Measurements from ENCODE around the gene PCP2.

Gene PCP2

DNA sequence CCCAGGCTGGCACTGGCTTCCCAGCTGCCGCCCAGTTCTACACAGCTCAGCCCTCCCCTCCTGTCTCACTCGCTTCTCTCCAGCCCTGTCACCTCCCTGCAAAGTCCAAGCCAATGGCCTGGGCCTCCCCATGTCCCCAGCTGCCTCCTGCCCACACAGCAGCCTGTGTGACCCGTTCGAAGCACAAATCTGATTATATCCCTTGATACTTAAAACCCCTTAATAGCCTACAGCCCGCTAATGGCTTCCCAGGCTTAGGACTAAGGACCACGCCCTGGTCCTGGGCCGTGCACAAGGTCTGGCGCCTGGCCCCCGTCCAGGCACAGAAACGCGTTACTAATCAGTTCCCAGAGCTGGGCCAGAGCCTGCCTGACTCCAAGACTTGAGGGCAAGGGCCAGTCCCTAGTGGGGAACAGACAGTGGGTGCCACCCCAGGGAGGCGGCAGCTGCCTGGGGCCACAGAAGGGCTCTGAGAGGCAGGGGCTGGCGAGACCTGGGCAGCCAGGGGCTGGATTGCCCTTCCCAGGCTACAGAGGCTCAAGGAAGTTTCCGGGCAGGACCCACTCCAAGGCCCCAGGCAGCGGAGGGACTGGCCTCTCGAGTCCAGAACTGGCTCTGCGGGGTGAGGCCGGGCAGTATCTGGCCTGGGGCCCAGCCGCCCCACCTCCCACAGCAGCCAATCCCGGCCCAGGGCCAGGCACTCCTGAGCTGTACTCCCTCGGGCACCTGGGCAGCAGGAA, 14.6 kb downstream of the PCP2 start:
- DNase-seq = no peak

DNA sequence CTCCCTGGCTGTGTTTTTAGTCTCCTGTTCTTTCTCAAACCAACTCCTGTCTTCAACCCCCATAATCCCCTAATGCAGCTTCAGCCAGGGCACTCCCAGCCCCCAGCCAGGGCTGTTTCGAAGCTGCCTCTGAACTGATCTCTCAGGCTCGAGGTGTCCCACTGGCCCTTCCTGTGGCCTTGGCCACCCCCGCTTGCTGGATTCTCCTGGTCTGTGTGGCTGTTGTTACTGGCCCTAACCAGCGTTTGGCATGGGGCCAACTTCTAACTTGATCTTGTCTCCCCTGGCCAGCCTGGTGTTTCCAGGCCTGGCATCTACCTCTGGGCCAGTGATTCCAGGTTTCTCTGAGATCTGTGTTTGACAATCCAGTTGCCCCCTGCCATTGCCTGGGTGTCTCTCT, 15.2 kb downstream of the PCP2 start:
- no peak for DNase-seq

DNA sequence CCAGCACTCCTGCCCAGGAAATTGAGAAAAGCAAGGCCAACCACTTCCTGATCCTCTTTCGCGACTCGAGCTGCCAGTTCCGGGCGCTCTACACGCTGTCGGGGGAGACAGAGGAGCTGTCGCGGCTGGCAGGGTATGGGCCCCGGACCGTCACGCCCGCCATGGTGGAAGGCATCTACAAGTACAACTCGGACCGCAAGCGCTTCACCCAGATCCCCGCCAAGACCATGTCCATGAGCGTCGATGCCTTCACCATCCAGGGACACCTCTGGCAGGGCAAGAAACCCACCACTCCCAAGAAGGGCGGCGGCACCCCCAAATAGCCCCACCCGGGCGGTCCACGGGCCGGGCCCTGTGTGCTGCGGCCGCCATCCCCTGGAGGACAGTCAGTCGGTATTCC, 15.8 kb downstream of the PCP2 start:
- no peak for DNase-seq

DNA sequence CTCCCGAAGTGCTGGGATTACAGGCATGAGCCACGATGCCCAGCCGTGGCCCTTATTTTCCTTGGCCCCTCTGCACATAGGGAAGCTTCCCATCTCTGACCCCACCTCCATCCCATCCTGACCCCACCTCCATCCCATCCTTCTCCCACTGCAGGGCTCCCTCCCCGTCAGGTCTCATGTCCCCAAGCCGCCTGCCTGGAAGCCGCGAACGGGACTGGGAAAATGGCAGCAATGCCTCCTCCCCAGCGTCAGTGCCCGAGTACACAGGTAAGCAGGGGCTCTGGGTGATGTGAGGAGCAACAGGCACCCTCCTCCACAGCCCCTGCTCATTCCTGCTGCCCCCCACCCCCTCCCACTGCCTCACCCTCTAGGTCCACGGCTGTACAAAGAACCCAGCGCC, 16.3 kb downstream of the PCP2 start:
- DNase-seq = no peak

DNA sequence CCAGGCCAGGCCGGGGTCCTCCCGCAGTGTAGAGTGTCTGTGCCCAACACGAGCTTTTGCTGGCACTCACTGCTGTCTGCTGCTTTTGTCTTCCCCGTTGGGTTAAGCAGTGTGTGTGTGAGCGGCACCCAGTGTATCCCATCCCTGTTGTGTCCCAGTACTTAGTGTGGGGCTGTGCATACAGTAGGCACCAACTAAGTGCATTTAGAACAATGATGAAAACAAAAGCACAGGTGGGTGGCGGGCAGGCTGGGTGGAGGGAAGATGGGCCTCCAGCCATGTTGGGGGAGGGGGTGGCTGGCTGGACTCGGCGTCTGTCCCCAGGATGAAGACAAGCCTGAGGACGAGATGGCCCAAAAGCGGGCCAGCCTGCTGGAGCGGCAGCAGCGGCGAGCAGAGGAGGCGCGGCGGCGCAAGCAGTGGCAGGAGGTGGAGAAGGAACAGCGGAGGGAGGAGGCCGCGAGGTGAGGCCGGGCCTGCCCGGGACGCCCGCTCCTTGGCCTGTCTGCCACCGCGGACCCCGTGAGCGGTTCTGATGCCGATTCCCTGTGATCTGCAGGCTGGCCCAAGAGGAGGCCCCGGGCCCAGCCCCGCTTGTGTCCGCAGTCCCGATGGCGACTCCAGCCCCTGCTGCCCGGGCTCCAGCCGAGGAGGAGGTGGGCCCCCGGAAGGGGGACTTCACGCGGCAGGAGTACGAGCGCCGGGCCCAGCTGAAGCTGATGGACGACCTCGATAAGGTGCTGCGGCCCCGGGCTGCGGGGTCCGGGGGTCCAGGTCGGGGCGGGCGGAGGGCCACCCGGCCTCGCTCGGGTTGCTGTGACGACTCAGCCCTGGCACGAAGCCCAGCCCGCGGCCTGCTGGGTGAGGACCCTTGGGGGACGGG, 18.4 kb downstream of the PCP2 start:
- DNase-seq = no peak

DNA sequence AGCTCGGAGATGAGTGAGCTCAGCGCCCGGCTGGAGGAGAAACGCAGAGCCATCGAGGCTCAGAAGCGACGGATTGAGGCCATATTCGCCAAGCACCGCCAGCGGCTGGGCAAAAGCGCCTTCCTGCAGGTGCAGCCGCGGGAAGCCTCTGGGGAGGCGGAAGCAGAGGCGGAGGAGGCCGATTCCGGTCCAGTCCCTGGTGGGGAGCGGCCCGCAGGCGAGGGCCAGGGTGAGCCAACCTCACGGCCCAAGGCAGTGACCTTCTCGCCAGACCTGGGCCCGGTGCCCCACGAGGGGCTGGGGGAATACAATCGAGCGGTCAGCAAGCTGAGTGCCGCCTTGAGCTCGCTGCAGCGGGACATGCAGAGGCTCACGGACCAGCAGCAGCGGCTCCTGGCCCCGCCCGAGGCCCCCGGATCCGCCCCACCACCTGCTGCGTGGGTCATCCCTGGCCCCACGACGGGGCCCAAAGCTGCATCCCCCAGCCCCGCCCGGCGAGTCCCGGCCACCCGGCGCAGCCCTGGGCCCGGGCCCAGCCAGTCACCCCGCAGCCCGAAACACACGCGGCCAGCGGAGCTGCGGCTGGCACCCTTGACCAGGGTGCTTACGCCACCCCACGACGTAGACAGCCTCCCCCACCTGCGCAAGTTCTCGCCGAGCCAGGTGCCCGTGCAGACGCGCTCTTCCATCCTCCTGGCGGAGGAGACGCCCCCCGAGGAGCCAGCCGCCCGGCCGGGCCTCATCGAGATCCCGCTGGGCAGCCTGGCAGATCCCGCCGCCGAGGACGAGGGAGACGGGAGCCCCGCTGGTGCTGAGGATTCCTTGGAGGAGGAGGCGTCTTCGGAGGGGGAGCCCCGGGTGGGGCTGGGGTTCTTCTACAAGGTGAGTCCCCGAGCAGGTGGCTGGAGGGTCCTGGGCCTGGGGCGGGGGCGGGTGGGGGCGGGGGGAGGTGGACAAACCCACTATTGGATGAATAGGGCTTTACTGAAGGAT, 20.9 kb downstream of the PCP2 start:
- no peak for DNase-seq

DNA sequence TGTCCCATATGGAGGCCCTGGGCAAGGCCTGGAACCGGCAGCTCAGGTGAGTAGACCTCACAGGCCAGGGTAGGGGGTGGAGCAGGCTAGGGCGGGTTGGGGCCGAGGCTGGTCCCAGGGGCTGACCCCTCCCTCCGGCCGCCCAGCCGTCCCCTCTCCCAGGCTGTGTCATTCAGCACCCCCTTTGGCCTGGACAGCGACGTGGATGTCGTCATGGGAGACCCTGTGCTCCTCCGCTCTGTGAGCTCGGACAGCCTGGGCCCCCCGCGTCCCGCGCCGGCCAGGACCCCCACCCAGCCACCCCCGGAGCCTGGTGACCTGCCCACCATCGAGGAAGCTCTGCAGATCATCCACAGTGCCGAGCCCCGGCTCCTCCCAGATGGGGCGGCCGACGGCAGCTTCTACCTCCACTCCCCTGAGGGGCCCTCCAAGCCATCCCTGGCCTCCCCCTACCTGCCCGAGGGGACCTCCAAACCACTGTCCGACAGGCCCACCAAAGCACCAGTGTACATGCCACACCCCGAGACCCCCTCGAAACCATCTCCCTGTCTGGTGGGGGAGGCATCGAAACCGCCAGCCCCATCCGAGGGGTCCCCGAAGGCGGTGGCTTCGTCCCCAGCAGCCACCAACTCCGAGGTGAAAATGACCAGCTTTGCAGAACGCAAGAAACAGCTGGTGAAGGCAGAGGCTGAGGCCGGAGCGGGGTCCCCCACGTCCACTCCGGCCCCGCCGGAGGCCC, 21.8 kb downstream of the PCP2 start:
- no peak for DNase-seq

DNA sequence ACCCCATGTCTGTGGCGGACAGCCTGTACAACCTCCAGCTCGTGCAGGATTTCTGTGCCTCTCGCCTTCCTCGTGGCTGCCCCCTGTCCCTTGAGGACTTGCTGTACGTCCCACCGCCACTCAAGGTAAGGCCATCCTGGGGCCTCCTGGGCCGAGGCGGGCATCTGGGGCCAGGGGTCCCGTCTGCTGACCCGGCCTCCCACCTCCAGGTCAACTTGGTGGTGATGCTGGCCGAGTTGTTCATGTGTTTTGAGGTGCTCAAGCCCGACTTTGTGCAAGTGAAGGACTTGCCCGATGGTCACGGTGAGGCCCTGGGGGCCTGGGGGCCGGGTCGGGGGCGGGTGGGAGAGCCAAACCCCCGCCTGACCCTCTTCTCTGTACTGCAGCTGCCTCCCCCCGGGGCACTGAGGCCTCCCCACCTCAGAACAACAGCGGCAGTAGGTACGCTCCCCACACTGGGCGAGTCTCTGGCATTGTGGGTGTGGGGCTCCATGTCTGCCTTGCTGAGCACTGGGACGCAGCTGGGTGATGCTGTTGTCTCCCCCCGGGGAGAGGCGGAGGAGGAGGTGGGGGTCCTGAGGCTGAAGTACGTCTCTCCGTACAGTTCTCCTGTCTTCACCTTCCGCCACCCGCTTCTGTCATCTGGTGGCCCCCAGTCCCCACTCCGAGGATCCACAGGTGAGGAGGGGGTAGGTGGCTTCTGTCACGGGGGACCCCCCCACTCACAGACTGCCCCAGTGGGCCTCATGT, 22.9 kb downstream of the PCP2 start:
- DNase-seq = no peak

DNA sequence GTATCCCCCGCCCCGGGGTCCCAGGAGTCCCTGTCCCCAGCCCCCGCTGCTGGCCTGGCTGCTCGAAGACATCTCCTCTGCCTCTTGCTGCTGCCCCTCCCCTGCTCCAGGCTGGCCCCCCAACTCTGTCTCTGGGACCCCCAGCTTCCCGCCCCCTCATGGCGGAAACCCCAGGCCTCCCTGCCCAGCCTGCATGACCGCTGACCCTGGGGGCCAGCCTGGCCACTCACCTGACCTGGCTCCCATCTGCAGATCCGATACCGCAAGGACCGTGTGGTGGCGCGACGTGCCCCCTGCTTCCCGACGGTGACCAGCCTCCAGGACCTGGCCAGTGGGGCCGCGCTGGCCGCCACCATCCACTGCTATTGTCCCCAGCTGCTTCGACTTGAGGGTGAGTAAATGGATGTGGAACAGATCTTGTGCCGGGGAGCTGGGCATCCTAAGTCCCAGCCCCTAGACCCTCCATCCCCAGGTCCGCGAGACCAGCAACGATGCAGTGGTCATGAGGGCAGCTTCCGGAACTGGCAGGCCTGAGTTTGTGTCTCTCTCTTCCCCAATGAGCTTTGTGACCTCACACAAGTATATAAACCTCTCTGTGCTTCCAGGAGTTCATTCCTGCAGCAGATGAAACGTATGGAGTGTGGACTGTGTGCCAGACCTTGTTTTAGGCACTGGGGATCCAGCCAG, 25.5 kb downstream of the PCP2 start:
- no peak for DNase-seq

DNA sequence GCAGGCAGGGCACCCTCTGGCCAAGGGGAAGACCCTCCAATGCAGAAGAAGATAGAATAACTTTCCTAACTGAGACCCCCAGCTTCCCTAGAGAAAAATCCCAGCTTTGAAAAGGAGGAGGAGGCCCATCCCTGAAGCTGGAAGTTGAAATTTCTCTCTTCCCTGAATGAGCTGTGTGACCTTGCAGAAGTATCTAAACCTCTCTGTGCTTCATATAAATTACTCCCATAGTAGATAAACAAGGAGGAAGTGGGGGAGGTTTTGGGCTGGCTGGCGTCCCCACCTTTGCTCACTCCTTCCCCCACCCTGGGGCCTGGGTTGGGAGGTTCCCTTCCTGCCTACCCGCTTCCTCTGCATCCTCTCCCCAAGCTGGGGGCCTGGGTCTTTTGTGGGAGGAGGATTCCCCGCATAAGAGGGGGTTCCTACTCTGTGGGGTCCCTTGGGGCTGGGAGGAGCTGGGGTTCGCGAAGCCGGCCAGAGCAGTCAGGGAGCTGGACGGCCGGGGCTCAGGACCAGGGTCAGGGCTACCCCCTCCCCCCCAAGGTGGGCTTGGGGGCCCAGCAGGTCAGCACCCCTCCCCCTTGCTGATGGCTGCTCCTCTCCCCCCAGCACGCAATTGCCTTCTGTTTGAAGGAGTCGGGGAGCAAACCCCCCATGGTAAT, 26.2 kb downstream of the PCP2 start:
- DNase-seq = no peak

DNA sequence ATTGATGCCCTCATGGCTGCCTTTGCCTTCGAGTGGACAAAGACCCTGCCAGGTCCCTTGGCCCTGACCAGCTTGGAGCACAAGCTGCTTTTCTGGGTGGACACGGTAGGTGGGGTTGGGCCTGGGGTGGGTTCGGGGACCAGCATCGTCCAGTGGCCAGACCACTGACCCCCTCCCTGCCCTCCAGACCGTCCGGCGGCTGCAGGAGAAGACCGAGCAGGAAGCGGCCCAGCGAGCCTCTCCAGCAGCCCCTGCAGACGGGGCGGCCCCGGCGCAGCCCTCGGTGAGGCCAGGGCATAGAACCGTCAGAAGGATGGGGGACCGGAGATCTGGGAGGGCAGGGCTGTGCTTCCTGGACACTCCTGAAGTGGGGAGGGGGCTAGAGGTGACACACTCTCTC, 27.2 kb downstream of the PCP2 start:
- DNase-seq = no peak

DNA sequence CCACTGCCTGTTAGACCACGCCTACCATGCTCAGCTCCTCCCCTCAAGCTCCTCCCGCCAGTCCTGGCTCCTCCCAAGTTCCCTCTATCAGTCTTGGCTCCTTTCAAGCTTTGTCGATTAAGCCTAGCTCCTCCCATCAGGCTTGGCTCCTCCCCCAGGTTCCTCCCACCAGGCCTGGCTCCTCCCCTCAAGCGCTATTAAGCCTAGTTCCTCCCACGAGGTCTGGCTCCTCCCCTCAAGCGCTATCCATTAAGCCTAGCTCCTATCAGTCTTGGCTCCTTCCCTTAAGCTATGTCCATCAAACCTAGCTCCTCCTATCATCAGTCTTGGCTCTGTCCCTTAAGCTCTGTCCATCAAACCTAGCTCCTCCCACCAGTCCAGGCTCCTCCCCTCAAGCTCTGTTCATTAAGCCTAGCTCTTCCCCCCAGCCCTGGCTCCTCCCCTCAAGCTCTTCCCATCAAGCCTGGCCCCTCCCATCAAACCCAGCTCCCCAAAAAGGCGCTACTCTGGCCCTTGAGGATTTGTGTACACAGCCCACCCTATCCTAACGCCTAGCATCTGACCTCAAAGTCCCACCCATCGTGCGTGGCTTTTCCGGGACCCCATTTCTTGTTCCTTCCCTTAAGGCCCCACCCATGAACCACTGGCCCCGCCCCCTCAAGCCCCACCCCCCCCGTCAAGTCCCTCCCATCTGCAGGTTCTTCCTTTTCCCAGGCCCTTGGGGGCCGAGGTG, 27.9 kb downstream of the PCP2 start:
- no peak for DNase-seq

DNA sequence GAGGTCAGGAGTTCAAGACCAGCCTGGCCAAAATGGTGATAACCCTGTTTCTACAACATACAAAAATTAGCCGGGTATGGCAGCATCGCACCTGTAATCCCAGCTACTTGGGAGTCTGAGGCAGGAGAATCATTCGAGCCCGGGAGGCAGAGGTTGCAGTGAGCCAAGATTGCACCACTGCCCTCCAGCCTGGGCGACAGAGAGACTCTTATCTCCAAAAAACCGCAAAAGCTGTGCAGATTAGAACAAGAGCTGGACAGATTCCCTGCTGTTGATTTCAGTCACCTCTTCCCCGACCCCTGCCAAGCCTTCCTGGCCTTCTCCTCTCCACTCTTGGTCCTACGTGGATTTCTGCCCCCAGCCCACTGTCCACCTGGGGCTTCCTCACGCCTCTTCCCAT, 29.6 kb downstream of the PCP2 start:
- no peak for DNase-seq

DNA sequence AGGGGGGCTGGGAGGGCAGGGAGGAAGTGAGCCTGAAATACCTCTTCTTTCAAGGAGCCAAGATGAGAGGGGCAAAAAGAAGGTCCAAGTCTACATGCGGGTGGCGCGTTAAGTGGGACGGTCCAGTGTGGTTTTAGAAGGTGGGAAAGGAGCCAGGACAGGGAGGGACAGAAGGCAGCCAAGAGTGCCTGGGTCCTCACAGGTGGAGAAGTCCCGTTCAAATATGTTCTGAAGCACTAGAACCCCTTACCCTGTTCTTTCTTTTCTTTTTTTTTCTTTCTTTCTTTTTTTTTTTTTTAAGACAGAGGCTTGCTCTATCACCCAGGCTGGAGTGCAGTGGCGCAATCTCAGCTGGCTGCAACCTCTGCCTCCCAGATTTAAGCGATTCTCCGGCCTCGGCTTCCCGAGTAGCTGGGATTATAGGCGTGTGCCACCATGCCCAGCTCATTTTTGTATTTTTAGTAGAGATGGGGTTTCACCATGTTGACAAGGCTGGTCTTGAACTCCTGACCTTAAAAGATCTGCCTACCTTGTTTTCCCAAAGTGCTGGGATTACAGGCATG, 30.5 kb downstream of the PCP2 start:
- no peak for DNase-seq

DNA sequence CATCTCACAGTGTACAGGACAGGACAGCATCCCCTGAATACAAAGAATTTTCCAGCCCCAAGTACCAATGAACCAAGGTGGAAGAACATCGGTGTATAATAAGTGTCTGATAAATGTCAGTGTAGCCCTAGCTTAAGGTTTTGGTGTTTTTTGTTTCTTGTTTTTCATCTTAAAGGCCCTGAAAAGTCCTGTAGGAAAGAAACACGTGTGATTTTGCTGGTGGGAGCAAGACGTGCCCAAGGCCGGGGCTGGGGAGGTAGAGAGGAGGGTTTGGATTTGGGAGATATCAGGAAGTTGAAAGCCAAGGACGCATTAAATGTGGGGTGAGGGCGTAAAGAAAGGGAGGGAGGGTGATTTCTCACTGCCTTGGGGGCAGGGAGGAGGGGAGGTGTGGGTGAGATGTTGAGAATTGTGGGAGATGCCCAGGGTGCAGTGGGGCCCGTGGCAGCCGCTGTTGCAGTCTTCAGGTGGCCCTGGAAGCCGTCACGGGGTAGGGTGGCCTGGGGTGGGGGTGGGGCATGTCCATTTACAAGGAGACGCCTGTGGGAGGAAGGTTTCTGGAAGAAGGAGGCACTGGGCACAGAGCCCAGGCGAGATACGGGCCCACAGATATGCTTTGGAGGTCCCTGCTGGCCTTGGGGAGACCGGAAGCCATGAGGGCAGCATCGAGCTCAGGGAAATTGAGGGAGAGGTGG, 31.1 kb downstream of the PCP2 start:
- DNase-seq = no peak

DNA sequence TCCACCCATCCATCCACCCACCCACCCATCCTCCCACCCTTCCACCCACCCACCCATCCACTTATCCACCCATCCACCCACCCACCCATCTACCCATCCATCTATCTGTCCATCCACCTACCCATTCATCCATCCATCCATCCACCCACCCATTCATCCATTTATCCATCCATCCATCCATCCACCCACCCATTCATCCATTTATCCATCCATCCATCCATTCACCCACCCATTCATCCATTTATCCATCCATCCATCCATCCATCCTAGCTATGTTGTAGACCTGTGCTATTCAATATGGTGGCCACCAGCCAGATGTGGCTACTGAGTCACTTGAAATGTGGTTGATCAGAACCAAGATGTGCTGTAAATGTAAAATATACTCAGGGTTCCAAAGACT, 32.8 kb downstream of the PCP2 start:
- DNase-seq = no peak

DNA sequence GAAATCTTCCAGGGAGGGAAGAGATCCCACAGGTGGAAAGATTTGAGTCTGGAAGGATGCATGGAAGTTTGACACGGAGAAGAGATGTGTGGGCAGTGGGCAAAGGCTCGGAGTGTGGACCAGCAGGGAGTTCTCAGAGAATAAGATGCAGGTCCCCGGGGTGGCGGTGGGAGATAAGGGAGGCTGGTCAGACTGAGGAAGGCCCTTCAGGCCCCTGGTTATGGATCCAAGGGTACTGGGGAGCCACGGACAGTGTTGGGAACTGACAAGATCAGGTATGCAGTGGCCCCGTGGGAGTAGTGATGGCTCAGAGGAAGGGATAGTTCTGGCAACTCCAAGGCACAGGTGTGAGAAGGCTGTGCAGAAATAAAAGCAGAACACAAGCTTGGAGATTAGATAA, 35.3 kb downstream of the PCP2 start:
- no peak for DNase-seq

DNA sequence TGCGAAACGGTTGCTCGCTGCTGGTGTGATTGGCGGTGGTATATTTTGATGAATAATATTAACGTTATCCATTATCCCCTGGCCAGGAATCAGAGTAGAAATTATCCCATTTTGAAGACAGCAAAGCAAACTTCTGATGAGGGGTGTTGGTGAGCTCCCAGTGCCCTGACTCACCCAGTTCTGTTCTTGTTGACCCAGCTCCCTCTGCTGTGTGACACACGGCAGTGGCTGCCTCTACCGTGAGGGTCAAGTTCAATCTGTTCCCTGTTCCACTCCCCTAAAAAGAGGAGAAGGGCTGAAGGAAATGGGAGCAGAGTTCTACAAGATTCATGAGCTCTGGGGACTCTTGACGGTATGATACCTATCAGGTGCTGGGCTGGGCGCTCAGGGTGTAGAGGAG, 35.8 kb downstream of the PCP2 start:
- DNase-seq = no peak
